Measurements from ENCODE around the gene RIPOR3.

RIPOR3 gene

GRCh38 chr20:50731930-50732690 lies 40.8 kb upstream of the RIPOR3 start:
- H3K27ac ChIP-seq = peak overlapping the region; percentile 78
- TF ChIP-seq ZFX (IDR thresholded peaks at IDR 0.05; ENCODE audit: borderline replicate concordance) = no peak
- TF ChIP-seq, protein P1, sequence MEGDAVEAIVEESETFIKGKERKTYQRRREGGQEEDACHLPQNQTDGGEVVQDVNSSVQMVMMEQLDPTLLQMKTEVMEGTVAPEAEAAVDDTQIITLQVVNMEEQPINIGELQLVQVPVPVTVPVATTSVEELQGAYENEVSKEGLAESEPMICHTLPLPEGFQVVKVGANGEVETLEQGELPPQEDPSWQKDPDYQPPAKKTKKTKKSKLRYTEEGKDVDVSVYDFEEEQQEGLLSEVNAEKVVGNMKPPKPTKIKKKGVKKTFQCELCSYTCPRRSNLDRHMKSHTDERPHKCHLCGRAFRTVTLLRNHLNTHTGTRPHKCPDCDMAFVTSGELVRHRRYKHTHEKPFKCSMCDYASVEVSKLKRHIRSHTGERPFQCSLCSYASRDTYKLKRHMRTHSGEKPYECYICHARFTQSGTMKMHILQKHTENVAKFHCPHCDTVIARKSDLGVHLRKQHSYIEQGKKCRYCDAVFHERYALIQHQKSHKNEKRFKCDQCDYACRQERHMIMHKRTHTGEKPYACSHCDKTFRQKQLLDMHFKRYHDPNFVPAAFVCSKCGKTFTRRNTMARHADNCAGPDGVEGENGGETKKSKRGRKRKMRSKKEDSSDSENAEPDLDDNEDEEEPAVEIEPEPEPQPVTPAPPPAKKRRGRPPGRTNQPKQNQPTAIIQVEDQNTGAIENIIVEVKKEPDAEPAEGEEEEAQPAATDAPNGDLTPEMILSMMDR (IDR thresholded peaks at IDR 0.05) = no peak

DNA sequence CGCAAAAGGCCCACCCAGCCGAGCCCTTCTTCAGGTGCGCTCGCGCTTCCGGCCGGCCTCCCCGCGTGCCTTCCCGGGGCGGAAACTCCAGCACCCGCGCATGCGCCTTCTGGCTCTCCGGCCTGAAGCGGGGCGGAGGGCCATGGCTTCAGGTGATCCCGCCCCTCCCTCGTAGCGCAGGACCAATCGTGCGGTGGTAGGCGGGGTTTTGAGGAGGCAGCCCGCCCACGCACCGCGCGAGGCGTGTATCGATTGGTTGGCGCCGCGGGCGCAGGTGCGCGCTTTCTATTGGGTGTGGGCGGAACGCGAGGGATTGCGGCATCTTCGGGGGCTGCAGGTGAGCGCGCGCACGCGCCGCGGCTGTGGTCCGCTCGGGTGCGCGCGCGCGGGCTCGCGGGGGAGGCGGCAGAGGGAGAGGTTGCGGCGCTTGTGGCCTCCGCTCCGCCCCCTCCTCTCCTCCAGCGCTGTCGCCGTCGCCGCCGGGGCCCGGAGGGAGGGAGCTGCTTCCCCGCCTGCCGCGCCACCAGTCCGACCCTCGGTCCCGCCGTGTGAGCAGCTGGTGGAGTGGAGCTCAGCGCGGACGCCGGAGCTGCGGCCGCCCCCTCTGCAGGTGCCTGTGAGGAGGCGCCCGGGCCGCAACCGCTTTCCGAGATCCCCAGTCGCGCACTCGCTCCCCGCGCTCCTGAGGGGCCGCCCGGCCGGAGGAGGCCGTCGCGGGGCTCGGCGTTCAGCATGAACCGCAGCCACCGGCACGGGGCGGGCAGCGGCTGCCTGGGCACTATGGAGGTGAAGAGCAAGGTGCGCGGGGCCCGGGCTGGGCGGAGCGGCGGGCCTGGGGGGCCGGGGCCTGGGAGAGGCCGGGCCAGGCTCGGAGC lies 40.0 kb upstream of the RIPOR3 start, which contains the start of gene PARD6B:
Gene PARD6B (plus strand): TSS at position 526 of the 875 bp plus-strand sequence. CDS start 207 bp downstream, at position 733.
- peak within 1 kb of the TSS; percentile 78 for H3K27ac ChIP-seq
- TF ChIP-seq, protein P1 (IDR thresholded peaks at IDR 0.05) = no peak
- TF ChIP-seq ZFX (IDR thresholded peaks at IDR 0.05; ENCODE audit: borderline replicate concordance) = no peak

DNA sequence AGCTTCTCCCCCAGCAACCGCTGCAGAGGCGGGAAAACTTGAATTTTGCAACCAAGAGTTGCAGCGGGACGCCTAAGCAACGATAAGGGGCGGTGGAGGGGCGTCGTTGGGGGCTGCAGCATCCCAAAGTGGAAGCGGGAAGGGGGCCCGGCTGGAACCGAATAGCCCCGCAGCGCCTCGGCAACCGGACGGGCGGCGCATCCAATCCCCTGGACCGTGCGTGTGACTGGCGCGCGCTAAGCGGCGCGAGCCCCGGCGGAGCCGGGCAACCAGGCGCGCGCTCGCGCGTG lies 39.4 kb upstream of the RIPOR3 start:
- peak overlapping the region; percentile 78 for H3K27ac ChIP-seq
- no peak for TF ChIP-seq ZFX (IDR thresholded peaks at IDR 0.05; ENCODE audit: borderline replicate concordance)
- TF ChIP-seq, protein P1 (IDR thresholded peaks at IDR 0.05) = no peak

DNA sequence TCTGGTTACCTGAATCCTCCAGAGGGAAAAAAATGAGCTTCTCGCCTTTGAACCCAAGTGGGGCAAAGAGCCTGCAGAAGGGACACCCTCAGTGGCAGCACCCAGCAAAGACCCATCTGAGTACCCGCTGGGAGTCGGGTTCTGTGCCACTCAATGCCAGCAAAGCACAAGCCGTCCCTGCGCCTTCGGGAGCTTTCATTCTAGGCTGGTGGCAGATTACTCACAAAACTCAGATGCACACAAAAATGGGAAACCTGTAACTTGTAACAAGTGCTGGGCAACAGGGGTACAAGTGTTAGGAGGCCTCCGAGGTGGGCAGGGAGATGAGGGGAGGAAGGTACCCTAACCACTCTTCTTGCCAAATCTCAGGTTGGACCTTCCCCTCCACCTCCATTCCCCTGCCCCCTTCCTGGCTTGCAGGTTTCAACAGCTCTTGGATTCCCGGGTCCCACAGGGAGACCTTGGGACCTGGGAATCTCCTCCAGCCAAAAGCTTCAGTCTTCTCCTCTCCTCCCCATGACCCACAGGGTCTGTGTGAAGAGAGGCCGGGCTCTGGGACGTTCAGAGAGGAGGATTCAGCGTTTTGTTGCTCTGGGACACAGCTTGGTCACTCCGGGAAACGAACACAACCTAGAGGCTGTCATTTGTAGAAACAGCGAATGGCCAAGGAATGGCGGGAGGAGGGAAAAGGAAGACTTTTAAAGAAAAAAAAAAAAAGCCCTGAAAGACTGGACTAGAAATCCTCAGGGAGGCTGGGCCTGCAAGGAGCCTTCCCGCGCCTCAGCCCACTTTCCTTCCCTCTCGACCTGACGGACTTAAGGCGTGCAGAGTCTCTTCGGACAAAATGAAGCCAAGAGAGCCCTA lies 38.8 kb upstream of the RIPOR3 start:
- TF ChIP-seq ZFX (IDR thresholded peaks at IDR 0.05; ENCODE audit: borderline replicate concordance) = no peak
- TF ChIP-seq, protein P1 (IDR thresholded peaks at IDR 0.05) = no peak
- peak overlapping the region; percentile 78 for H3K27ac ChIP-seq

DNA sequence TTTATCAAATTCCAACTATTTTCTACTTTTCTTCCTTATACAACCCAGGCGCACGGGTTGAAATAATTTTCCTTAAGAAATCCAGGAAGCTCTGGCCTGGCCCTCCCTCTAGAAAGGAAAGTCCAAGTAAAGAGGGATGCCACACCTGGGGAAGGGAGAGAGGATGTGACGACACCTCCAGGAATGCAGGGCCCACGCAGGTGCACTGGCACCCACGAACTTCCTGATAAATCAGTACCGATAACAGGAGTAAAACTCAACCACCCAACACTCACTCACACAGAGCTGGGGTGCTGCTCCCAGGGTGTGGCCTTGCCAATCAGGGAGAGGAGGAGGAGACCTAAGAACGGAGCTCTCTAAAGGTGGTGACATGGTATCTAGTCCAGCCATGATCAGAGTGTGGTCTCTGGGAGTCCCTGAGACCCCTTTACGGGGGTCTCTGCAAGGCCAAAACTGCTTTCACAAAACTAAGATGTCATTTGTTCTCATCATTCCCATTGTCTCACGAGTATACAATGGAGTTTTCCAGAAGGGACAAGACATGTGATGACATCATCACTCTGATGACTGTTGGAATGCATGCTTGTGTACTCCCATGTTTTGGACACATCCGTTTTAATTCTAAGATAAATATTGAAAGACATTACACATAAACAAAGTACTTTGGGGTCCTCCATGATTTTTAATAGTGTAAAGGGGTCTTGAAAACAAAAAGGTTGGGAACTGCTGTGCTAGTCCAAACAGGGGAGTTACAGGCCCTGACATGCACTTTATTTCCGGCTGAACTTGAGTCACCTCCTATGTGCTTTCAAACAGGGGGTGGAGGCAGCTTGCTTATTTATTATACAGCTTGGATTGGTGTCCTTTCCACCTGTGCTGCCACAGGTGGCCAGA lies 37.9 kb upstream of the RIPOR3 start:
- no peak for TF ChIP-seq ZFX (IDR thresholded peaks at IDR 0.05; ENCODE audit: borderline replicate concordance)
- TF ChIP-seq, protein P1 (IDR thresholded peaks at IDR 0.05) = no peak
- H3K27ac ChIP-seq = peak overlapping the region; percentile 78

DNA sequence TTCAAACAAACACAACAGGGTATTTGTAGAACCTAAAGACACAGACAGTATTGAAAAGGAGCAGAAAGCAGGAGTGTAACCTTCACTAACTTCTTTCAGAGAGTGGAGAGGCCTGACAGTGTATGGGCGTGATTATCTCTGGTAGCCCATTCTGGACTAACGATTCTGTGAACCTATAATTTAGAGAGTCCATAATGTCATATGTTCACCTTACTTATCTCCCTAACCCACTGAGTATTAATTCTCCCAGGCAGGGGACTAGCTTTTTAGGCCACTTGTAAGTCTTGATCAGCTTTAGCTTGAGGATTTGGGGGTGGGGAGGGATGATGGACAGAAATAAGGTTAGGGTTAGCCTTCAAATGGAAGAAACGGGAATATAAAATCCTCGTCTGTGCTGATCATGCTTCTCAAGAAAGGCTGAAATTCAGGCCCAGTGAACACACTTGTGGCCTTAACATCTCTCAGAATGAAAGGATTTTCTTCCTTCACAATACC lies 37.2 kb upstream of the RIPOR3 start:
- TF ChIP-seq, protein P1 (IDR thresholded peaks at IDR 0.05) = no peak
- TF ChIP-seq ZFX (IDR thresholded peaks at IDR 0.05; ENCODE audit: borderline replicate concordance) = no peak
- no peak overlapping the region for H3K27ac ChIP-seq

Measured in 22Rv1 (cell line).